ENCODE data around the gene DNPEP.
"Not testable (repeated sequence)": the region's sequence is repeated elsewhere in the genome, so short reads cannot be mapped to it uniquely, and the experiment has no call there.

The DNPEP gene

GRCh38 chr2:219396863-219397457, 9.2 kb upstream of the DNPEP start:
- no peak for ATAC-seq
- TF ChIP-seq ARNTL (CRISPR knock-in tag; IDR thresholded peaks at IDR 0.05; ENCODE audit: borderline replicate concordance, low read depth) (no peak), PPARA (CRISPR knock-in tag; IDR thresholded peaks at IDR 0.05; ENCODE audit: borderline replicate concordance) (no peak), ESRRG (CRISPR knock-in tag; IDR thresholded peaks at IDR 0.05) (no peak), OSR1 (CRISPR knock-in tag; IDR thresholded peaks at IDR 0.05) (no peak), ZNF8 (CRISPR knock-in tag; IDR thresholded peaks at IDR 0.05) (no peak), CSDC2 (CRISPR knock-in tag; IDR thresholded peaks at IDR 0.05) (no peak), ISL1 (CRISPR knock-in tag; IDR thresholded peaks at IDR 0.05) (no peak), BACH2 (CRISPR knock-in tag; IDR thresholded peaks at IDR 0.05; ENCODE audit: borderline replicate concordance) (no peak), CSRNP3 (CRISPR knock-in tag; IDR thresholded peaks at IDR 0.05) (no peak), ZNF565 (CRISPR knock-in tag; conservative IDR thresholded peaks at IDR 0.05; ENCODE audit: low read depth) (no peak)

GRCh38 chr2:219395609-219396008, 7.9 kb upstream of the DNPEP start:
- TF ChIP-seq BACH2 (CRISPR knock-in tag; IDR thresholded peaks at IDR 0.05; ENCODE audit: borderline replicate concordance), result no peak
- TF ChIP-seq PATZ1 (CRISPR knock-in tag; IDR thresholded peaks at IDR 0.05; ENCODE audit: borderline replicate concordance), result no peak
- no peak for TF ChIP-seq TCF4 (CRISPR knock-in tag; IDR thresholded peaks at IDR 0.05; ENCODE audit: borderline replicate concordance)
- no peak for TF ChIP-seq ISL1 (CRISPR knock-in tag; IDR thresholded peaks at IDR 0.05)
- no peak for TF ChIP-seq SNAI2 (CRISPR knock-in tag; IDR thresholded peaks at IDR 0.05)
- no peak for TF ChIP-seq ESRRG (CRISPR knock-in tag; IDR thresholded peaks at IDR 0.05)
- TF ChIP-seq ZC3H10 (CRISPR knock-in tag; IDR thresholded peaks at IDR 0.05), result no peak
- no peak for TF ChIP-seq RARB (CRISPR knock-in tag; IDR thresholded peaks at IDR 0.05)
- no peak for TF ChIP-seq ZNF565 (CRISPR knock-in tag; conservative IDR thresholded peaks at IDR 0.05; ENCODE audit: low read depth)
- no peak for TF ChIP-seq CSRNP3 (CRISPR knock-in tag; IDR thresholded peaks at IDR 0.05)
- TF ChIP-seq POU6F1 (CRISPR knock-in tag; IDR thresholded peaks at IDR 0.05; ENCODE audit: borderline replicate concordance, low read depth), result no peak
- TF ChIP-seq ZNF8 (CRISPR knock-in tag; IDR thresholded peaks at IDR 0.05), result no peak
- no peak for ATAC-seq

GRCh38 chr2:219395056-219395455, 7.3 kb upstream of the DNPEP start:
- ATAC-seq, result not testable (repeated sequence)

GRCh38 chr2:219392754-219393153, 5.0 kb upstream of the DNPEP start:
- ATAC-seq, result no peak
- TF ChIP-seq ZC3H10 (CRISPR knock-in tag; IDR thresholded peaks at IDR 0.05) (no peak), PATZ1 (CRISPR knock-in tag; IDR thresholded peaks at IDR 0.05; ENCODE audit: borderline replicate concordance) (no peak), CSDC2 (CRISPR knock-in tag; IDR thresholded peaks at IDR 0.05) (no peak), ZFP30 (CRISPR knock-in tag; IDR thresholded peaks at IDR 0.05) (no peak), RARB (CRISPR knock-in tag; IDR thresholded peaks at IDR 0.05) (no peak), ZNF8 (CRISPR knock-in tag; IDR thresholded peaks at IDR 0.05) (no peak), CREB5 (CRISPR knock-in tag; IDR thresholded peaks at IDR 0.05; ENCODE audit: low read depth) (no peak), TOX (CRISPR knock-in tag; IDR thresholded peaks at IDR 0.05; ENCODE audit: borderline replicate concordance) (no peak)

Measured in SK-N-SH treated with all-trans-retinoic acid at 6 μM for 48 hours (cell line).